Karpas-422 (cell line): ENCODE measurements around the gene TTYH2. TPM values are rescaled to one million over a fixed set of nuclear protein-coding genes. Genes with fewer than 3 reads are reported as not detected.
"Not testable (repeated sequence)": the region's sequence is repeated elsewhere in the genome, so short reads cannot be mapped to it uniquely, and the experiment has no call there.

Experiments used
- DNase-seq: peaks from one replicate; pipeline ENCODE4 v3.0.0-alpha.2; 2015
- H2AFZ ChIP-seq: fragments of 200-600 bp; sonication (generic); 2 replicates; pipeline ENCODE4 v1.6.1; 2014; ENCODE audit warnings: antibody characterized with exemption, low read length, mixed read lengths
- H3K27ac ChIP-seq: fragments of 200-600 bp; sonication (generic); 2 replicates; pipeline ENCODE4 v1.5.1; 2014; ENCODE audit warnings: mild to moderate bottlenecking, low read length, moderate library complexity
- H3K27me3 ChIP-seq: fragments of 200-600 bp; sonication (generic); 2 replicates; pipeline ENCODE4 v1.6.1; 2014; ENCODE audit warnings: low read length, mixed read lengths
- H3K36me3 ChIP-seq: fragments of 200-600 bp; sonication (generic); 2 replicates; pipeline ENCODE4 v1.6.1; 2014; ENCODE audit warnings: low read length, mixed read lengths; ENCODE audit not compliant: insufficient read depth
- H3K4me1 ChIP-seq: fragments of 200-600 bp; sonication (generic); 2 replicates; pipeline ENCODE4 v1.6.1; 2014; ENCODE audit warnings: mild to moderate bottlenecking, low read length, mixed read lengths
- H3K4me2 ChIP-seq: fragments of 200-600 bp; sonication (generic); 2 replicates; pipeline ENCODE4 v1.6.1; 2014; ENCODE audit warnings: low read length, low read depth, mild to moderate bottlenecking; ENCODE audit not compliant: poor library complexity, severe bottlenecking
- H3K4me3 ChIP-seq: fragments of 200-600 bp; sonication (generic); 2 replicates; pipeline ENCODE4 v1.5.1; 2014; ENCODE audit warnings: mild to moderate bottlenecking, antibody characterized with exemption, low read length, mixed read lengths
- H3K79me2 ChIP-seq: fragments of 200-600 bp; sonication (generic); 2 replicates; pipeline ENCODE4 v1.6.1; 2014; ENCODE audit warnings: mild to moderate bottlenecking, low read length, mixed read lengths
- H3K9ac ChIP-seq: fragments of 200-600 bp; sonication (generic); 2 replicates; pipeline ENCODE4 v1.6.0; 2014; ENCODE audit warnings: low read length
- H3K9me2 ChIP-seq: fragments of 200-600 bp; sonication (generic), shearing (Covaris generic); replicated peaks from 2 replicates; pipeline ENCODE4 v1.6.0; 2014; ENCODE audit warnings: mild to moderate bottlenecking, low read length, moderate library complexity; ENCODE audit not compliant: insufficient read depth
- H3K9me3 ChIP-seq: fragments of 300-700, 200-600 bp; sonication (generic); 2 replicates; pipeline ENCODE4 v1.6.1; 2014; ENCODE audit warnings: low read length, mixed read lengths
- H4K20me1 ChIP-seq: fragments of 200-600 bp; sonication (generic); 2 replicates; pipeline ENCODE4 v1.6.1; 2014; ENCODE audit warnings: mild to moderate bottlenecking, antibody characterized with exemption, low read length, low read depth; ENCODE audit not compliant: insufficient read depth
- total RNA-seq: library from RNA; depleted of rRNA; stranded (reverse); fragments of >200 nt; shearing (Covaris generic); gene quantifications from 2 replicates; pipeline ENCODE4 v1.2.3, GENCODE V29; 2014; ENCODE audit warnings: low replicate concordance

TTYH2 gene
- total RNA-seq, 1 experiment from 2014 or later = not detected

GRCh38 chr17:74271901-74272561 is 58.7 kb downstream of the TTYH2 start:
- Histone ChIP-seq H3K4me2 (no peak overlapping the region), H3K4me1 (no peaks in the 10 kb centered on the region), H3K27me3 (no peaks in the 10 kb centered on the region), H3K9me3 (no peaks in the 10 kb centered on the region), H3K9me2 (no peaks in the 10 kb centered on the region), H4K20me1 (no peaks in the 10 kb centered on the region), H3K9ac (no peak overlapping the region), H3K27ac (no peak overlapping the region), H3K4me3 (no peak overlapping the region), H3K36me3 (no peaks in the 10 kb centered on the region), H3K79me2 (no peaks in the 10 kb centered on the region), H2AFZ (no peak overlapping the region)
- DNase-seq = no peak

GRCh38 chr17:74272731-74273201 is 59.4 kb downstream of the TTYH2 start:
- H3K9ac ChIP-seq = no peak overlapping the region
- no peak overlapping the region for H3K27ac ChIP-seq
- no peaks in the 10 kb centered on the region for H3K36me3 ChIP-seq
- H3K79me2 ChIP-seq = no peaks in the 10 kb centered on the region
- H3K4me3 ChIP-seq = no peak overlapping the region
- H2AFZ ChIP-seq = no peak overlapping the region
- H3K9me3 ChIP-seq = no peaks in the 10 kb centered on the region
- H3K4me2 ChIP-seq = no peak overlapping the region
- no peak for DNase-seq
- H3K9me2 ChIP-seq = no peaks in the 10 kb centered on the region
- no peaks in the 10 kb centered on the region for H3K4me1 ChIP-seq
- no peaks in the 10 kb centered on the region for H4K20me1 ChIP-seq
- no peaks in the 10 kb centered on the region for H3K27me3 ChIP-seq

GRCh38 chr17:74274060-74274708 is 60.8 kb downstream of the TTYH2 start, which contains the start of gene DNAI2:
TSS of gene DNAI2 (plus strand) at chr17:74274234. CDS start at chr17:74281818, 7,584 bp downstream.
- Histone ChIP-seq H3K9me3 (no peaks in the 10 kb centered on the region), H3K27ac (no peak within 1 kb of the TSS), H2AFZ (no peak within 1 kb of the TSS), H3K36me3 (no peaks in the 10 kb centered on the region), H3K9me2 (no peaks in the 10 kb centered on the region), H3K4me3 (no peak within 1 kb of the TSS), H4K20me1 (no peaks in the 10 kb centered on the region), H3K79me2 (no peaks in the 10 kb centered on the region), H3K4me2 (no peak within 1 kb of the TSS), H3K27me3 (no peaks in the 10 kb centered on the region), H3K4me1 (no peaks in the 10 kb centered on the region), H3K9ac (no peak within 1 kb of the TSS)
- no peak for DNase-seq

GRCh38 chr17:74274709-74275340 is 61.5 kb downstream of the TTYH2 start:
- Histone ChIP-seq H4K20me1 (no peaks in the 10 kb centered on the region), H3K4me2 (no peak overlapping the region), H3K9ac (no peak overlapping the region), H3K9me2 (no peaks in the 10 kb centered on the region), H3K27ac (no peak overlapping the region), H3K4me3 (no peak overlapping the region), H2AFZ (no peak overlapping the region), H3K36me3 (no peaks in the 10 kb centered on the region), H3K9me3 (no peaks in the 10 kb centered on the region), H3K4me1 (no peaks in the 10 kb centered on the region), H3K27me3 (no peaks in the 10 kb centered on the region), H3K79me2 (no peaks in the 10 kb centered on the region)
- DNase-seq = no peak

- no peak for DNase-seq
- Histone ChIP-seq H3K9ac (no peak overlapping the region), H3K9me3 (no peaks in the 10 kb centered on the region), H2AFZ (no peak overlapping the region), H3K4me2 (no peak overlapping the region), H3K27me3 (no peaks in the 10 kb centered on the region), H3K9me2 (no peaks in the 10 kb centered on the region), H3K36me3 (no peaks in the 10 kb centered on the region), H3K27ac (no peak overlapping the region), H3K4me3 (no peak overlapping the region), H3K79me2 (no peaks in the 10 kb centered on the region), H3K4me1 (no peaks in the 10 kb centered on the region), H4K20me1 (no peaks in the 10 kb centered on the region)
These were observed 62.7 kb downstream of the TTYH2 start for GRCh38 chr17:74276051-74276476.

GRCh38 chr17:74276541-74277009 is 63.2 kb downstream of the TTYH2 start:
- Histone ChIP-seq H3K4me2 (no peak overlapping the region), H3K4me3 (no peak overlapping the region), H3K27ac (no peak overlapping the region), H3K9me2 (no peaks in the 10 kb centered on the region), H2AFZ (no peak overlapping the region), H3K9me3 (no peaks in the 10 kb centered on the region), H3K36me3 (no peaks in the 10 kb centered on the region), H3K79me2 (no peaks in the 10 kb centered on the region), H3K27me3 (no peaks in the 10 kb centered on the region), H3K4me1 (no peaks in the 10 kb centered on the region), H4K20me1 (no peaks in the 10 kb centered on the region), H3K9ac (no peak overlapping the region)
- no peak for DNase-seq

- Histone ChIP-seq H3K4me1 (no peaks in the 10 kb centered on the region), H3K4me2 (no peak overlapping the region), H3K27me3 (no peaks in the 10 kb centered on the region), H3K9me3 (no peaks in the 10 kb centered on the region), H3K36me3 (no peaks in the 10 kb centered on the region), H3K9ac (no peak overlapping the region), H3K27ac (no peak overlapping the region), H2AFZ (no peak overlapping the region), H3K4me3 (no peak overlapping the region), H4K20me1 (no peaks in the 10 kb centered on the region), H3K79me2 (no peaks in the 10 kb centered on the region), H3K9me2 (no peaks in the 10 kb centered on the region)
- no peak for DNase-seq
These were observed 64.6 kb downstream of the TTYH2 start for GRCh38 chr17:74277935-74278334.

GRCh38 chr17:74279617-74280016 is 66.2 kb downstream of the TTYH2 start:
- not testable (repeated sequence) for H3K27me3 ChIP-seq, H3K36me3 ChIP-seq, DNase-seq, H2AFZ ChIP-seq, H4K20me1 ChIP-seq, H3K79me2 ChIP-seq, H3K27ac ChIP-seq, H3K9me2 ChIP-seq, H3K4me2 ChIP-seq, H3K4me1 ChIP-seq, H3K4me3 ChIP-seq, H3K9me3 ChIP-seq, H3K9ac ChIP-seq
